GM12865 (cell line): ENCODE results near the gene LGR6.

ENCODE experiments used
- DNase-seq: peaks from one replicate; pipeline ENCODE4 v3.0.0; 2010; ENCODE audit warnings: low read depth
- H3K4me3 ChIP-seq: 2 replicates; pipeline ENCODE4 v1.5.1; 2011; ENCODE audit warnings: mild to moderate bottlenecking, low read depth, low read length, control low read depth
- TF ChIP-seq, protein P1 (sequence below): IDR thresholded peaks from 2 replicates; pipeline ENCODE4 v1.5.1; 2011; ENCODE audit warnings: low read length, control low read depth, low read depth, inconsistent platforms; ENCODE audit not compliant: insufficient read depth; ENCODE audit errors: missing control alignments

Gene LGR6

DNA sequence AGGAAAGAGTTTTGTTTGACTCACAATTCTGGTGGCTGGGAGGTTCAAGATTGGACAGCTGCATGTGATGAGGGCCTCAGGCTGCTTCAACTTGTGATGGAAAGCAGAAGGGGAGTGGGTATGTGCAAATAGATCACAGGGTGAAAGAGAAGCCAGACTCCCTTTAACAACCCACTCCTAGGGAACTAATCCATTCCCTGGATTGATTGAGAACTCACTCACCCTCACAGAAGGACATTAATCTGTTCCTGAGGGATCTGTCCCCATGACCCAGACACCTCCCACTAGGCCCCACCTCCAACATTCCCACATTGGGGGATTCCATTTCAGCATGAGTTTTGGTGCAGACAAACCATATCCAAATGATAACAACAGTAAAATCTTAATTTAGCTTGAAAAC, 122.6 kb downstream of the LGR6 start:
- TF ChIP-seq, protein P1, sequence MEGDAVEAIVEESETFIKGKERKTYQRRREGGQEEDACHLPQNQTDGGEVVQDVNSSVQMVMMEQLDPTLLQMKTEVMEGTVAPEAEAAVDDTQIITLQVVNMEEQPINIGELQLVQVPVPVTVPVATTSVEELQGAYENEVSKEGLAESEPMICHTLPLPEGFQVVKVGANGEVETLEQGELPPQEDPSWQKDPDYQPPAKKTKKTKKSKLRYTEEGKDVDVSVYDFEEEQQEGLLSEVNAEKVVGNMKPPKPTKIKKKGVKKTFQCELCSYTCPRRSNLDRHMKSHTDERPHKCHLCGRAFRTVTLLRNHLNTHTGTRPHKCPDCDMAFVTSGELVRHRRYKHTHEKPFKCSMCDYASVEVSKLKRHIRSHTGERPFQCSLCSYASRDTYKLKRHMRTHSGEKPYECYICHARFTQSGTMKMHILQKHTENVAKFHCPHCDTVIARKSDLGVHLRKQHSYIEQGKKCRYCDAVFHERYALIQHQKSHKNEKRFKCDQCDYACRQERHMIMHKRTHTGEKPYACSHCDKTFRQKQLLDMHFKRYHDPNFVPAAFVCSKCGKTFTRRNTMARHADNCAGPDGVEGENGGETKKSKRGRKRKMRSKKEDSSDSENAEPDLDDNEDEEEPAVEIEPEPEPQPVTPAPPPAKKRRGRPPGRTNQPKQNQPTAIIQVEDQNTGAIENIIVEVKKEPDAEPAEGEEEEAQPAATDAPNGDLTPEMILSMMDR, result no peak
- no peak for DNase-seq

DNA sequence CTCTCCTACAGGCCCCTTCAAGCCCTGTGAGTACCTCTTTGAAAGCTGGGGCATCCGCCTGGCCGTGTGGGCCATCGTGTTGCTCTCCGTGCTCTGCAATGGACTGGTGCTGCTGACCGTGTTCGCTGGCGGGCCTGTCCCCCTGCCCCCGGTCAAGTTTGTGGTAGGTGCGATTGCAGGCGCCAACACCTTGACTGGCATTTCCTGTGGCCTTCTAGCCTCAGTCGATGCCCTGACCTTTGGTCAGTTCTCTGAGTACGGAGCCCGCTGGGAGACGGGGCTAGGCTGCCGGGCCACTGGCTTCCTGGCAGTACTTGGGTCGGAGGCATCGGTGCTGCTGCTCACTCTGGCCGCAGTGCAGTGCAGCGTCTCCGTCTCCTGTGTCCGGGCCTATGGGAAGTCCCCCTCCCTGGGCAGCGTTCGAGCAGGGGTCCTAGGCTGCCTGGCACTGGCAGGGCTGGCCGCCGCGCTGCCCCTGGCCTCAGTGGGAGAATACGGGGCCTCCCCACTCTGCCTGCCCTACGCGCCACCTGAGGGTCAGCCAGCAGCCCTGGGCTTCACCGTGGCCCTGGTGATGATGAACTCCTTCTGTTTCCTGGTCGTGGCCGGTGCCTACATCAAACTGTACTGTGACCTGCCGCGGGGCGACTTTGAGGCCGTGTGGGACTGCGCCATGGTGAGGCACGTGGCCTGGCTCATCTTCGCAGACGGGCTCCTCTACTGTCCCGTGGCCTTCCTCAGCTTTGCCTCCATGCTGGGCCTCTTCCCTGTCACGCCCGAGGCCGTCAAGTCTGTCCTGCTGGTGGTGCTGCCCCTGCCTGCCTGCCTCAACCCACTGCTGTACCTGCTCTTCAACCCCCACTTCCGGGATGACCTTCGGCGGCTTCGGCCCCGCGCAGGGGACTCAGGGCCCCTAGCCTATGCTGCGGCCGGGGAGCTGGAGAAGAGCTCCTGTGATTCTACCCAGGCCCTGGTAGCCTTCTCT, 124.6 kb downstream of the LGR6 start:
- TF ChIP-seq, protein P1, result no peak
- DNase-seq, result no peak
- H3K4me3 ChIP-seq, result no peak overlapping the region

More for the DNA sequence above, 122.6 kb downstream of the LGR6 start:
- H3K4me3 ChIP-seq, result no peak overlapping the region

DNA sequence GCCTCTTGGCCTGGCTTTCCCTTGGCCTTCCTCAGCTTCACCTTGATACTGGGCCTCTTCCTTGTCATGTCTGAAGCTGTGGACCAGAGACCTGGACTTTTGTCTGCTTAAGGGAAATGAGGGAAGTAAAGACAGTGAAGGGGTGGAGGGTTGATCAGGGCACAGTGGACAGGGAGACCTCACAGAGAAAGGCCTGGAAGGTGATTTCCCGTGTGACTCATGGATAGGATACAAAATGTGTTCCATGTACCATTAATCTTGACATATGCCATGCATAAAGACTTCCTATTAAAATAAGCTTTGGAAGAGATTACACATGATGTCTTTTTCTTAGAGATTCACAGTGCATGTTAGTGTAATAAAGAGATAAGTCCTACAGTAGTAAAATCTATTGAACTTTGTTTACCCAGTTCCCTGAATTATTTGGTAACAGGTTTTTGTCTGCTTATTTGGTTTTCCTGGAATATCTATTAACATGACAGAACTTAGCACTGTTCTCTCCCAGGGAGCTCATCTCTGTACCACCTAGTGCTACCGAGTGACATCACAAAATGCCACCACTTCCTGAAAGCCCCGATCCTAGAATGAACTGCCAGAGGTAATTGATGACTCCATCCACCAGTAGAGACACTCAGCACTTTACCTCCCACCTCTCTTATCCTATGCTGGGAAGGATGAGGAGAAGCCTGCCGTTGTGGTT, 125.9 kb downstream of the LGR6 start:
- TF ChIP-seq, protein P1, result no peak

DNA sequence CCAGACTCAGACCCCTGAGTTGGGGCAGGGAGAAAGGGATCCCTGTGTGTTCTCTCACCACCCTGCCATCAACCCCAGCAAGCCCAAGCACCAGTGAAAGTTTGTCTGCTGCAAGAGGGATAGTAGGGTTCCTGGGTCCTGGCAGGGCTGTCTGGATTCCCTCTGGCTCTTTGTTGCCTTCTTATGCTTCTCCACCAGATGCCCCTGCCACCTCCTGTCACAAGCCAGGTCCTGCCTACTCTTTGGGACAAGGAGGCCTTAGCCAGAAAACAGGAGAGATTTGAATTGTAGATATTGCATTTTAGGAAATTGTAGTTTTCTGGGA, 126.4 kb downstream of the LGR6 start:
- DNase-seq, result no peak
- TF ChIP-seq, protein P1, result no peak
- no peak overlapping the region for H3K4me3 ChIP-seq

More for the DNA sequence above, 125.9 kb downstream of the LGR6 start:
- DNase-seq, result no peak
- no peak overlapping the region for H3K4me3 ChIP-seq

DNA sequence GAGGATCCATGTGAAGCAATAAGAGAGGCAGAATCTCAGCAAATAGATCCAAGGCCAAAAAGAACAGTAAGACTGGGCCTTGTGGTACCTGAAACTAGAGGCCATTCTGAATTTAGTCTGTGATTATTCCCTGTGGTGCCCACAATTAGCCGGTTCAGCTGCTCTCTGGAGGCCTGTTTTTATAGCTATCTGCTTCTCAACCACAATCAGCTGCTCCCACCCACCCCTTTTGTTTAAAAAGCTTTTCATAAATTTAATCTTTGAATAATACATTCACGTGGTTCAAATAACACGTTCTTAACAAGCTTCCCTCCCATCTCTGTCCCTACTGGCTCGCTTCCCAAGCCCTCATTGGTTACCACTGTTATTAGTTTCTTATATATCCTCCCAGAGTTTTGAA, 130.1 kb downstream of the LGR6 start:
- H3K4me3 ChIP-seq, result no peak overlapping the region
- no peak for DNase-seq
- TF ChIP-seq, protein P1, result no peak

DNA sequence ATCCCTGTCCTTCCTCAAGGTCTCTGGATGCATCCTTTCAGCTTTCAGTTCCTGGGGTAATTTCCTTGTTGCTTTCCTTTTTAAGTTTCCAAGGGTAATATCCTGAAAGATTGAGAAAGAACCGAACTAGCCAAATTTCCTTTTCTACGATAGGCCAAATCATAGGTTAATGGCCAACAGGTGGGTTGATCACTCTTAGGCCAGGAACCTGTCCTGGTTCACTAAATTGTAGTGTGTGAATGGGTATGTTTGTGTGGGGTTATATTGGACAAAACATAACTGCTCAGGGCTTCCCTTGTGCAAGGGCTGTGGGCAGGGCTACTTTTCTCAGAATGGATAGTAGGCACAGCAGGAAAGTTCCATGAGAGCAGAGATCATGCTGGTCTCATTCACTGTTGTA, 131.0 kb downstream of the LGR6 start:
- no peak for DNase-seq
- TF ChIP-seq, protein P1, result no peak

More for the DNA sequence above, 131.0 kb downstream of the LGR6 start:
- no peak overlapping the region for H3K4me3 ChIP-seq
